Measurements from ENCODE around the gene SCGB1C1. TPM values are rescaled to one million over a fixed set of nuclear protein-coding genes. Genes with fewer than 3 reads are reported as not detected.

The SCGB1C1 gene
- total RNA-seq, 2 donors from 2014 or later, result not detected

GRCh38 chr11:241634-242033 is 48.8 kb downstream of the SCGB1C1 start:
- no peak for DNase-seq
- H3K27ac ChIP-seq, result no peak overlapping the region
- H3K36me3 ChIP-seq, result no peaks in the 10 kb centered on the region
- peaks cover 7% of the 10 kb centered on the region for H3K4me1 ChIP-seq
- intact Hi-C loops (cut with DNase I), result no loop called here
- no peaks in the 10 kb centered on the region for H3K9me3 ChIP-seq
- no peaks in the 10 kb centered on the region for H3K27me3 ChIP-seq
- no peak overlapping the region for H3K4me3 ChIP-seq
- TF ChIP-seq CTCF (IDR thresholded peaks at IDR 0.05), result no peak
- H3K9ac ChIP-seq (ENCODE audit: low read depth in 2 of 2, low read length in 2 of 2), result no peak overlapping the region

Other genes starting within 250 kb of the SCGB1C1 start
- gene BET1L, start 14.3 kb downstream of the SCGB1C1 start, total RNA-seq, result 10 to 100 TPM; 51.0 to 62.2 TPM
- gene RIC8A, start 14.6 kb downstream of the SCGB1C1 start, total RNA-seq, result 100 to 1,000 TPM in 1 of 2 donors, 10 to 100 TPM in 1; 69.3 to 112 TPM
- 10 to 100 TPM; 15.1 to 16.9 TPM for gene SIRT3, start 43.3 kb downstream of the SCGB1C1 start, total RNA-seq
- 100 to 1,000 TPM in 1 of 2 donors, 10 to 100 TPM in 1; 99.0 to 145 TPM for gene PSMD13, start 43.9 kb downstream of the SCGB1C1 start, total RNA-seq
- gene NLRP6, start 85.3 kb downstream of the SCGB1C1 start, total RNA-seq, result under 1 TPM; 0.17 to 0.72 TPM
- 10 to 100 TPM; 10.6 to 12.9 TPM for gene PGGHG, start 96.0 kb downstream of the SCGB1C1 start, total RNA-seq
- gene IFITM5, start 106.4 kb downstream of the SCGB1C1 start, total RNA-seq, result not detected
- 100 to 1,000 TPM in 1 of 2 donors, 10 to 100 TPM in 1; 74.1 to 115 TPM for gene IFITM2, start 114.7 kb downstream of the SCGB1C1 start, total RNA-seq
- 100 to 1,000 TPM in 1 of 2 donors, 10 to 100 TPM in 1; 63.3 to 101 TPM for gene IFITM1, start 121.0 kb downstream of the SCGB1C1 start, total RNA-seq
- 100 to 1,000 TPM; 132 to 160 TPM for gene IFITM3, start 127.8 kb downstream of the SCGB1C1 start, total RNA-seq
- 1 to 10 TPM; 1.6 to 2.0 TPM for gene B4GALNT4, start 176.4 kb downstream of the SCGB1C1 start, total RNA-seq
- gene PKP3, start 201.1 kb downstream of the SCGB1C1 start, total RNA-seq, result 100 to 1,000 TPM; 167 to 247 TPM
- 100 to 1,000 TPM in 1 of 2 donors, 10 to 100 TPM in 1; 91.4 to 177 TPM for gene SIGIRR, start 221.9 kb downstream of the SCGB1C1 start, total RNA-seq
- gene ANO9, start 248.9 kb downstream of the SCGB1C1 start, total RNA-seq, result 100 to 1,000 TPM; 121 to 129 TPM

All from colonic mucosa (tissue), 4 donors.